GM12891 (cell line): ENCODE measurements around the gene UGT1A5.

Source experiments
- POLR2A ChIP-seq: IDR thresholded peaks from 2 replicates; pipeline ENCODE4 v1.6.1; 2011; ENCODE audit warnings: low read depth, low read length, control low read depth
- SPI1 ChIP-seq: IDR thresholded peaks from 2 replicates; pipeline ENCODE4 v1.6.1; 2011; ENCODE audit warnings: low read depth, low read length, control low read depth
- TAF1 ChIP-seq: IDR thresholded peaks from 2 replicates; pipeline ENCODE4 v1.6.1; 2011; ENCODE audit warnings: low read depth, low read length, control low read depth

DNA sequence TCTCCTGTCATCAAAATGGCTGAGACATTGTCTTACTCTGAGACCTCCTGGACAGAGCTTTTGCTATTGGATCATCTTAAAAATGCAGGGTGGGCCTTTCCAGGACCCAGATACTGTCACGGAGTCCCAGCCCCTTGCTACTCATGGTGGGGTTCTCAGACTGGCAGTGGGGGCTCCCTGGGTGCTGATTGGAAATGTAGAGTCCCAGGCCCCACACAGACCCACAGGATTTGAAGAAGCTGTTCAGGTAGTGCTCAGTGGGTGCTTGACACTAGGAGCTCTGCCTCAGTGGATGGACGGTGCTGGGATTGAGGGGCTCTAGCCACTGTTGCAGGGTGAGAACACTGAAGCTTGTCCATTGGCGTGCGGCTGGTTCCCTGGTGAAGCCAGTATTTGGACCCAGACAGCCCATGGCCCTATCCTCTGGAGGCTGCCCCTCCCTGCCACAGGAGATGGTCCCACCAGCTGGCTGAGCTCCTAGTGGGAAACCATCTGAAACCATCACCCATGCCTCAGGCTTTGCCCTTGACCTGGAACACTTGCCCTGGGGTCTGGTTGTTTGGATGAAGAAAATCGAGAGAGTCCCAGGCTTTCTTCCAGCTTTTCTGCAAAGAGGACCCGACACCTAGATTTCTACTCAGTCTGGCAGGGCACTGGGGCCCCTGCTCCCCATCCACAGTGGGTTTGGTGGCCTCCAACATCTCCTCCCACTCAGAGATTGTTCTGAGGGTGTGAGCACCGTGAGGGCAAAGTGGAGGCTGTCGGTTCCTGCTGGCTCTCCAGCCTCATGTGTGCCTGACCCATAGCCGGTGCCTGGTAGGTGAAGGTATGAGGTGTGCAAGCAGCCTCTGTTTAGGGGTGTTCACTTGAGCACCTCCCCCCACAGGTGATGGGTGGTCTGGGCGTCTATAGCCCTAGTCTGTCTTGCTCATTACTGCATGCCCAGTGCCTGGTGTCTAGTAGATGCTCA, 95.5 kb downstream of the UGT1A5 start:
- TF ChIP-seq SPI1 (no peak), TAF1 (no peak), POLR2A (no peak)
